ENCODE measurements around the gene ZNF672. TPM values are rescaled to one million over a fixed set of nuclear protein-coding genes. Genes with fewer than 3 reads are reported as not detected.

The ZNF672 gene
- total and polyA plus RNA-seq, 2 of the 13 experiments (the other 11 are each of a cell fraction or from before 2014, with no cell fraction given) = 17.2 to 22.9 TPM

DNA sequence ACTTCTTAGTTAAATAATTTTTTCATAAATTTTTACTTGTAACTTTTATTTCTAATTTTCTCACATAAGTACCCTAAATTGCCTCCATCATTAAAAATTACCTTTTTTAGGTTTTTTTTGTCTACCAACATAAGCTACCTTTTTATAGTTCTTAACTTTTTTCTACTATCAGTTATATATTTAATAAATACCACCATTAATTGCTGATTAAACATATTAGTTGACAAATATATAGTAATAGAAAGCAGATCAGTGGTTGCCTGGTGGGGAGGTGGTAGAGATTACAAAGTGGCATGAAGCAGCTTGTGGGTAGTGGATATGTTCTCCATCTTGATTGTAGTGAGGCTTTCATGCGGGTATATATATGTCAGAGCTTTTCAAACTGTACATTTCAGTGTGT is 6.2 kb upstream of the ZNF672 start:
- DNase-seq (ENCODE audit: low spot score) (no peak), ATAC-seq (no peak), FAIRE-seq (no peak)
- no peak overlapping the region for H3K27ac ChIP-seq (ENCODE audit: extremely low read length, insufficient read depth, low read length)
- BruUV-seq (replicated peaks) = no TSS peak
- peaks cover 50% of the 10 kb centered on the region for H3K4me1 ChIP-seq (ENCODE audit: insufficient read depth, low read length)
- H3K36me3 ChIP-seq (replicated peaks in 1 of 2; ENCODE audit: control insufficient read depth in 1 of 2, insufficient read depth in 2 of 2, low read length in 2 of 2) = no peaks in the 10 kb centered on the region
- H4K20me1 ChIP-seq (ENCODE audit: insufficient read depth, low read length) = no peaks in the 10 kb centered on the region
- WGBS (ENCODE audit: low lambda C conversion rate) = 59% methylated on average over 1 of the region's 1 CpG
- ChIA-PET CTCF (ENCODE audit: low intra/inter-chr PET ratio, low total read pairs) (no interaction called here), POLR2A (no interaction called here)
- H3K4me3 ChIP-seq (replicated peaks in 1 of 3; ENCODE audit: insufficient read depth in 1 of 3, low read depth in 2 of 3, low read length in 3 of 3) = no peak overlapping the region
- no peaks in the 10 kb centered on the region for H3K27me3 ChIP-seq (ENCODE audit: control insufficient read depth in 1 of 2, insufficient read depth in 2 of 2, low read length in 2 of 2)
- intact Hi-C loops (cut with micrococcal nuclease; ENCODE audit: unreplicated experiment) (no loop called here), in situ Hi-C loops (cut with HindIII; ENCODE audit: extremely low pct_ligation_motif_present, low pct_unique_long_range_greater_than_20kb) (no loop called here)
- no peaks in the 10 kb centered on the region for H3K9me3 ChIP-seq (ENCODE audit: low read length)
- H2AFZ ChIP-seq (ENCODE audit: low read length) = no peak overlapping the region
- H3K79me2 ChIP-seq (ENCODE audit: insufficient read depth, low read length) = no peaks in the 10 kb centered on the region
- no peak overlapping the region for H3K4me2 ChIP-seq (ENCODE audit: low read depth, low read length)
- no peak for TF ChIP-seq FOXO1 (CRISPR knock-in tag; IDR thresholded peaks at IDR 0.05)
- no peak for TF ChIP-seq ZBTB7A (CRISPR knock-in tag; IDR thresholded peaks at IDR 0.05)
- TF ChIP-seq ZNF3 (CRISPR knock-in tag; IDR thresholded peaks at IDR 0.05) = no peak
- TF ChIP-seq ZNF83 (CRISPR knock-in tag; IDR thresholded peaks at IDR 0.05; ENCODE audit: borderline replicate concordance) = no peak
- TF ChIP-seq ELF1 (CRISPR knock-in tag; IDR thresholded peaks at IDR 0.05) = no peak
- no peak for TF ChIP-seq ETV6 (CRISPR knock-in tag; conservative IDR thresholded peaks at IDR 0.05)
- no peak for TF ChIP-seq ZNF292 (CRISPR knock-in tag; IDR thresholded peaks at IDR 0.05; ENCODE audit: borderline replicate concordance, low read depth)
- no peak for TF ChIP-seq AGO2 (optimal IDR thresholded peaks at IDR 0.05; ENCODE audit: low read depth, low read length)
- peak; percentile 26; the same call in 1 of the 2 replicates for TF ChIP-seq MAFF (IDR thresholded peaks at IDR 0.05; ENCODE audit: low read depth, low read length)
- TF ChIP-seq MAFK (conservative IDR thresholded peaks at IDR 0.05 in 1 of 2, IDR thresholded peaks at IDR 0.05 in 1 of 2; ENCODE audit: low read length in 2 of 2) = peak in 1 of 2 experiments; percentile 32; a peak in 2 of 4 replicates
- TF ChIP-seq, protein P1, sequence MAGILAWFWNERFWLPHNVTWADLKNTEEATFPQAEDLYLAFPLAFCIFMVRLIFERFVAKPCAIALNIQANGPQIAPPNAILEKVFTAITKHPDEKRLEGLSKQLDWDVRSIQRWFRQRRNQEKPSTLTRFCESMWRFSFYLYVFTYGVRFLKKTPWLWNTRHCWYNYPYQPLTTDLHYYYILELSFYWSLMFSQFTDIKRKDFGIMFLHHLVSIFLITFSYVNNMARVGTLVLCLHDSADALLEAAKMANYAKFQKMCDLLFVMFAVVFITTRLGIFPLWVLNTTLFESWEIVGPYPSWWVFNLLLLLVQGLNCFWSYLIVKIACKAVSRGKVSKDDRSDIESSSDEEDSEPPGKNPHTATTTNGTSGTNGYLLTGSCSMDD (CRISPR knock-in tag; IDR thresholded peaks at IDR 0.05) = no peak
- TF ChIP-seq ZSCAN30 (CRISPR knock-in tag; IDR thresholded peaks at IDR 0.05) = no peak
- TF ChIP-seq ZNF639 (CRISPR knock-in tag; conservative IDR thresholded peaks at IDR 0.05) = no peak
- TF ChIP-seq ZNF556 (CRISPR knock-in tag; IDR thresholded peaks at IDR 0.05; ENCODE audit: borderline replicate concordance) = no peak
- no peak overlapping the region for H3K9ac ChIP-seq (ENCODE audit: insufficient read depth, low read depth, low read length)

Data from HepG2 (cell line).